ENCODE results near the gene MRPL2.

- peak; percentile 22 to 32 (median 23) for TF ChIP-seq CTCF (IDR thresholded peaks at IDR 0.05)
- TF ChIP-seq POLR2A (IDR thresholded peaks at IDR 0.05; ENCODE audit: low read depth): no peak
- TF ChIP-seq POLR2AphosphoS5 (IDR thresholded peaks at IDR 0.05): no peak
These were observed 10.9 kb upstream of the MRPL2 start for GRCh38 chr6:43070028-43070632.

Measured in esophagus muscularis mucosa (tissue), 3 donors.